ENCODE results near the gene DLGAP5. TPM values are rescaled to one million over a fixed set of nuclear protein-coding genes. Genes with fewer than 3 reads are reported as not detected.

DLGAP5 gene
- total RNA-seq, 2 experiments from 2014 or later: 117 to 120 TPM

DNA sequence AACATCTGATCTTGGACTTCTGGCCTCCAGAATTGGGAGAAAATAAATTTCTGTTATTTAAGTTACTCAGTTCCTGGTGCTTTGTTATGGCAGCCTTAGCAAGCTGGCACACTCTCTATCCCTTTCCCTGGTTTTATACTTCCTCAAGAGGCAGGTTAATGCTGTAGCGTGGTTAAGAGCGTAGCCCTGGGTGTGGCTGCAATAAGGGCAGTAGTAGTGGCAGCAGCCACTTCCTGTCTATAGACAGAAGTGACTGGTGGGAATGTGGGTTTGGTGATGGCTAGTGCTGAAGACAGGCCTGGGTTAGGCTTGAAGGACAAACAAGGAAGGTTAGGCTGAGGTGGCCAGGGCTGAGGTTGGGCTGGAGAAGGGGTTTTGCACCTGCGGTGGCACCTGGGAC is 66.0 kb downstream of the DLGAP5 start:
- intact Hi-C loops (cut with micrococcal nuclease): no loop called here
- DNase-seq: no peak
- Mint-ChIP-seq H3K4me1 (ENCODE audit: low read depth) (peaks cover 4% of the 10 kb centered on the region), H3K27ac (no peak overlapping the region), H3K4me3 (no peak overlapping the region), H3K27me3 (ENCODE audit: low read depth) (peaks cover 26% of the 10 kb centered on the region), H3K9me3 (no peaks in the 10 kb centered on the region), H3K36me3 (ENCODE audit: low read depth) (no peaks in the 10 kb centered on the region)
- CTCF ChIA-PET: no interaction called here

DNA sequence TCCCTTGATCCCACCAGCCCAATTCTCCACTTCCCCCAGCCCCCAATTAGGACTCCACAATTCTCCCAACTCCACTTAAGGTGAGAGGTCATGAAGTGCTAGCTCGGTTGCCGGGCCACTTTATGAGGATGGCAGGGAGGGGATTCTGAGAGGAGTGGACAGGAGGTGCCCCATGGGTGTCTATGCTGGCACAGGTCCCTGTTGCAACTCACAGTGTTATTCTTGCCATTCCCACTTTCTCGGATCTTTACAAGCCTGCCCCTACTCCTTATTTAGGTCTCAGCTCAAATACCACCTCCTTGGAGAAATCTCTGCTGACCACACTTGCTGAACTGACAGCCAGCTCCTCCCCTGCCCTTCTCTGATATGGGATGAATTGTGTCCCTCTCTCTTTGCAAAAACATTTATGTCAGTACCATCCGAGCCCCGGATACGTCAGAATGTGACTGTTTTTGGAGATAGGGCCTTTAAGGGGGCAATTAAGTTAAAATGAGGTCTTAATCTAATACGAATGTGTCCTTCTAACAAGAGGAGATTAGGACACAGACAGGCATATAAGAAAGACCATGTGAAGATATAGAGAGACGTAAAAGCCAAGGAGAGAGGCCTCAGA is 66.5 kb downstream of the DLGAP5 start:
- Mint-ChIP-seq H3K4me3 (no peak overlapping the region), H3K4me1 (ENCODE audit: low read depth) (no peaks in the 10 kb centered on the region), H3K9me3 (no peaks in the 10 kb centered on the region), H3K27me3 (ENCODE audit: low read depth) (peaks cover 21% of the 10 kb centered on the region), H3K36me3 (ENCODE audit: low read depth) (no peaks in the 10 kb centered on the region), H3K27ac (no peak overlapping the region)
- CTCF ChIA-PET: no interaction called here
- DNase-seq: no peak
- intact Hi-C loops (cut with micrococcal nuclease): no loop called here

DNA sequence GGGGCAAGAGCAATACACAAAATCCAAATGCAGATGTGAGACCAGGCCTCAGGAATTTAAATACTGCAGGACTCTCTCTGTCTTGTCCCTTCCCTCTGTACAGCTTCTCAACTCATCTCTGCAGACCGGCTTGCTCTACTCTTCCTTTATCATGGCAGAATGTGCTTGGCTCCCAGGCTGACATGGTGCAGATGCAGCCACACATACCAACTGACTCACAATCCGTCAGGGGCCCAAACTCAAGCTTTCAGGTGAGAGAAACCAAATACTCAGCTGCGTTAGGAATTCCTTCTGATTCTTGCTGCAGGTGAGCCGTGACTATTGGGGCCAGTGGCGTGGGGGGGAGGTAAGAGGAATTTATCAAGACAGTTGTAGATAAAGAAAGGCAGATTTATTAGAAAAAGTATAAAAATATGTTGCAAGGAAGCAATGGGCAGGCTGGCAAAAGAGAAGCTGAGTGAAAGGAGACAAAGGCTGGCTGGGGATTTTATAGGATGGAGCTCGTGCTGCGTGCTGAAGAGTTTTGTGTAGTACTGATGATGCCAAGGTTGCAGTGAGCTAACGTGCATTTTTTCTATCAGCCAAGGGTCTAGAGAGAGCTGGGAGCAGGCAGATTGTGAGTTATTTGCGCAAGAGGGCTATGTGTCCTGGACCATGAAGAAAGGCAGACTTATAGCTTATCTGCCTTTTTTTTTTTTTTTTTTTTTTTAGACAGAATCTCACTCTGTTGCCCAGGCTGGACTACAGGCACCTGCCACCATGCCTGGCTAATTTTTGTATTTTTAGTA is 67.3 kb downstream of the DLGAP5 start:
- intact Hi-C loops (cut with micrococcal nuclease): no loop called here
- Mint-ChIP-seq H3K27me3 (ENCODE audit: low read depth) (peaks cover 19% of the 10 kb centered on the region), H3K36me3 (ENCODE audit: low read depth) (no peaks in the 10 kb centered on the region), H3K27ac (no peak overlapping the region), H3K4me3 (no peak overlapping the region), H3K4me1 (ENCODE audit: low read depth) (no peaks in the 10 kb centered on the region), H3K9me3 (no peaks in the 10 kb centered on the region)
- no peak for DNase-seq
- CTCF ChIA-PET: no interaction called here

DNA sequence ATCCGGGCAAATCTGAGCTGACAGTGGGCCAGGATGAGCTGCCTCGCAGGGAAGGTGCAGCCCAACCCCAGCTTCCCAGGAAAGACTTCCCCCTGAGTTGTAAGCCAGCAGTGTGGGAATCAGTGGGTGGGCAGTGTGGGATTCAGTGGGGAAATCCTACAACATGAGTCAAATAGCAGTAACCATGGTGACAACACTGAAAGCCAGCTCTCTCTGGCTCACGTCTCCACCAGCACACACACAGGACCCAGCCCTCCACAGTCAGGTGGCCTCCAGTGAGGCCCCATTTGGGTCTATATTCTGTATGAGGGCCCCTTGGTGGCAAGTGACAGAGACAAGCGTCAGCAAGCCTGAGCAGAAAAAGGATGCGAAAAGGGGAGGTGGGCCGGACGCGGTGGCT is 68.3 kb downstream of the DLGAP5 start:
- H3K27ac Mint-ChIP-seq: no peak overlapping the region
- H3K36me3 Mint-ChIP-seq (ENCODE audit: low read depth): no peaks in the 10 kb centered on the region
- peaks cover 16% of the 10 kb centered on the region for H3K27me3 Mint-ChIP-seq (ENCODE audit: low read depth)
- no peaks in the 10 kb centered on the region for H3K4me1 Mint-ChIP-seq (ENCODE audit: low read depth)
- intact Hi-C loops (cut with micrococcal nuclease): no loop called here
- CTCF ChIA-PET: no interaction called here
- H3K9me3 Mint-ChIP-seq: no peaks in the 10 kb centered on the region
- no peak overlapping the region for H3K4me3 Mint-ChIP-seq
- no peak for DNase-seq

DNA sequence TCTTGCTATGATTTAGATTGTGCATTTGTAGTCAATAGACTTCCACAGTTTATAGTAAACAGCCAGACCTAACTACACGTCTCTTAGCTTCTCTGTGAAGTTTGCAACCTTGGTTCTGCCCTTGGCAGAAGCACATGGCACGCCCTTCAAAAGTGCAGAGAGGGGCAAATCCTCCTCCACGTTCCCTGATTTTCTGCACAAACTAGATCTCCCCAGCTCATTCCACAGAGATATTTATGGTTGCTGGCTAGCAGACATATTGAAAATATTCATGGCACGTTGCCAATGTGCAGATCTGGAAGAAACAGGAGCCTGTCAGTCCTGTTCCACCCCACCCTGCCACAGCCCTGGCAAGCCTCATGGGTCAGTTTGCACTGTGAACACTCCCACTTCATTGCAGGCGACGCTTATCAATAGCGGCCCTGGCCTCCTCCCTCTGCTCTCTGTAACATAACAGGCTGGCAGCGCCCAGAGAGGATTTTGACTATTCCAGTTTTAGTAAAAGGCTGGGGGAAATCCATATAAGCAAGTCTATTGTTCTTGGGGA is 68.9 kb downstream of the DLGAP5 start:
- Mint-ChIP-seq H3K36me3 (ENCODE audit: low read depth) (no peaks in the 10 kb centered on the region), H3K4me1 (ENCODE audit: low read depth) (no peaks in the 10 kb centered on the region), H3K27me3 (ENCODE audit: low read depth) (peaks cover 12% of the 10 kb centered on the region), H3K9me3 (no peaks in the 10 kb centered on the region), H3K4me3 (no peak overlapping the region), H3K27ac (no peak overlapping the region)
- intact Hi-C loops (cut with micrococcal nuclease): no loop called here
- CTCF ChIA-PET: interaction anchor here (0.6 to 1.0 kb wide), 3 partner anchors 10 to 77 kb away, joined by 4 to 6 read pairs (median 4); no protein-coding TSS in a partner anchor
- DNase-seq: no peak

DNA sequence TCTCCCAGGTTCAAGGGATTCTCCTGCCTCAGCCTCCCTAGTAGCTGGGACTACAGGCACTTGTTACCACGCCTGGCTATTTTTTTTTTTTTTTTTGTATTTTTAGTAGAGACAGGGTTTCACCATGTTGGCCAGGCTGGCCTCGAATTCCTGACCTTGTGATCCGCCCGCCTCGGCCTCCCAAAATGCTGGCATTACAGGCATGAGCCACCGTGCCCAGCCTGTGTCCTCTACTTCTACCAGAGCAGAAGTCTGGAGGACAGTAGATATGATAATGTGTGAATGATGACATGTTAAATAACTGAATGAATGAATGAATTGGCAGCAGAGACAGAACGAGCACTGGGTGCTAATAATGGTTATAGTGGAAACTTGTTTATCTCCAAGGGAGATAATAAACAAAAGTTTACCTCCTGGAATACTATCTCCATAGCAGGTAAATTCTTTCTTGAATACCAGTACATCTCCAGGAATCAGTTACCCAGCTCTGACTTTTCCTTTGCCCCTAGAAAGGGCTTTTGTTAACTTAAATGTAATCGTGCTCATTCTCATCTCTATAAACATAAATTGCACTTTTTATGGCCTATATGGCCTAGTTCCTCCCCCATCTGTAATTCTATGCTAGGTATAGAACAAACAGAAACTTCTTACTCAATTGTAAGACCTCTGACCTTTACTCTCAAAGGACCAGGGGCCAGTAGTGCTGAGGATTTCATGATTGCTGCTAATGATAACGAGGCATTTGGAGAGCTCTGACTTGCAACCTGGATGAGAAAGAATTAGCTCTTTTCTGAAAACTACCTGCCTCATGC is 69.6 kb downstream of the DLGAP5 start:
- Mint-ChIP-seq H3K9me3 (no peaks in the 10 kb centered on the region), H3K4me3 (no peak overlapping the region), H3K36me3 (ENCODE audit: low read depth) (no peaks in the 10 kb centered on the region), H3K27ac (no peak overlapping the region), H3K4me1 (ENCODE audit: low read depth) (no peaks in the 10 kb centered on the region), H3K27me3 (ENCODE audit: low read depth) (peaks cover 5% of the 10 kb centered on the region)
- no peak for DNase-seq
- intact Hi-C loops (cut with micrococcal nuclease): no loop called here
- CTCF ChIA-PET: interaction anchor here (0.6 to 1.0 kb wide), 3 partner anchors 11 to 77 kb away, joined by 4 to 6 read pairs (median 4); no protein-coding TSS in a partner anchor

DNA sequence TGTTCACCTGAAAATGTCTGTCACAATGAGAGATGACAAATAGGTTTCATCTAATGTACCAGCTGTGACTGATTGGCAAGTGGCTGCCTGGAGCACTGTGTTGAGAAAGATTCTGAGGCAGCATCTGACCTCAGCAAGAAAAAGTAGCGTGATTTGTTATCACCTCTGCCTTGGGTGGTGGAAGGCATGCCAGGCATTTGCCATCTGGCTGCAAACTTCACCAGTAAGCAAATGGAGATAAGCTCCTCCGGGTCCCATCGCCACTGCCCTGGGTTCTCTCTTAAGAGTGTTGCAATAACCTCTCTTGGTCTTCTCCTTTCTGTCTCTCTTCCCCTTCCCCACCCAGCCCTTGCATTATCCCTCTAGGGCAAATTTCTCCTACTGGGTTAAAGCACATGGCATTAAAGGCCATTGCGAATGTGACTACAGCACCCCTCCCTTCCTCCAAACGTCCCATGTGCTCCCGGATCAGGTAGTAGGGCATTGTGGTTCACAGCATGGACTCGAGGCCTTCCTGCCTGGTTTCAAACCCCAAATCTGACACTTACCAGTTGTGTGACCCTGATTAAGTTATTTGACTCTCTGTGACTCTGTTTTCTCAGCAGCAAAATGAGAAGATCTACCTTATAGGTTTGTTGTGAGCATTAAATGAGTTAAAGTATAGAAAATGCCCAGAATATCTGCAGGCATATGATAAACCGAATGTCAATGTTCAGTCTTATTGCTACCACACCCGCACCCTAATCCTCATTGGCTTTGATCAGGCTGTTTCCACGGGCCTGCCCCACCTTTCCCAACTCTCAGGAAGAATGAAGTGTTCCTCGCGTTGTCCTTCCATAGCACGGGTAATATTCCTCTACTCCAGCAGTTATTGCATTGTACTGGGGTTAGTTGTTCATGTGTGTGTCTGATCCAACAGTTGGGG is 70.6 kb downstream of the DLGAP5 start:
- Mint-ChIP-seq H3K4me1 (ENCODE audit: low read depth) (no peaks in the 10 kb centered on the region), H3K9me3 (no peaks in the 10 kb centered on the region), H3K4me3 (no peak overlapping the region), H3K27ac (no peak overlapping the region), H3K27me3 (ENCODE audit: low read depth) (peaks cover under 1% of the 10 kb centered on the region), H3K36me3 (ENCODE audit: low read depth) (no peaks in the 10 kb centered on the region)
- CTCF ChIA-PET: no interaction called here
- no peak for DNase-seq
- intact Hi-C loops (cut with micrococcal nuclease): no loop called here

DNA sequence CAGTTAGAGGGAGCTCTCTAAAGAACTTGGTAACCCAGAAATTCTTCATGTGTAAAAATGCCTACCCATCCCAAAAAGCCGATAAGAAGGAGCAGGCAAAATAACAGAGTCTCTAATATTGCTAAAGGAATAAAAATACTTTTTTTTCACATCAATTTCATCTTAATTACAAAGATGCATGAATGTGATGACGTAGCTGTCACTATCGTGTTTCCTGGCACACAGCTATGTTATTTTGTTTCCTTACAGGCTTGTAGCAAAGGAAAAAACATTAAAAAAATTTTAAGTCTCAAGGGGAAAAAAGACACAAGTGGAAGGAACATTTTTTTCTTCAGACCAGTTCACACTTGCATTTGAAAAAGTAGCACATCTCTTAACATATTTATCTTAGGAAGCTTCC is 72.6 kb downstream of the DLGAP5 start:
- CTCF ChIA-PET: interaction anchor here (0.6 kb wide), 1 partner anchor 90 kb away, joined by 3 read pairs; no protein-coding TSS in a partner anchor
- intact Hi-C loops (cut with micrococcal nuclease): no loop called here

DNA sequence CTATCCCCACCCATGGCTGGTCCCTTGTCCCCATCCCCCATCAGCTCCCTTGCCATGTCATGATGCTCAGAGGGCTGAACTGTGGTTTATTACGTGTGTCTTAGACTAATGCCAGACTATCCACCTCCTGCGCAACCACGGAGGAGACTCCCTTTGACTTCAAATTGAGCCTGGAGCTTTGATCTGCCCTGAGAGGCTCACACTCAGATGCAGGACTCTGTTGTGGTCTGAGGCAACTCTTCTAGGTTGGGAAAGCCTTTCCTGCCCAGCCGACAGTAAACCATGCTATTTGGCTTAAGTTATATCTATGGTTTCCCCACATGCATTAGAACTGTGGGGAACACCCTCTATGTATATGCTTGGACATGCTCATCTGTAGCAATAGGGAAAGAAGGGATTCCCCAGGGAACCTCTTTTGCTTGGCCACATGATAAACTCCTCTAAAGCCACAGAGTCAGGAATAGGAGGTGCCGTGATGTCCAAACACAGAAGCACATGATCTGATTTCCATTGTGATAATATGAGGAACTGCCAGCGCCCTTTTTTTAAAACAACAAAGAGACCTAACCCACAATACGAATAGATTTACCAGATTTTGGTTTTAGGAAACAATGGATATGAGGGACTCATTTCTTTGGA is 73.5 kb downstream of the DLGAP5 start:
- no peaks in the 10 kb centered on the region for H3K36me3 Mint-ChIP-seq (ENCODE audit: low read depth)
- no peak overlapping the region for H3K27ac Mint-ChIP-seq

More for the DNA sequence above, 72.6 kb downstream of the DLGAP5 start:
- Mint-ChIP-seq H3K36me3 (ENCODE audit: low read depth) (no peaks in the 10 kb centered on the region), H3K27me3 (ENCODE audit: low read depth) (no peaks in the 10 kb centered on the region), H3K4me1 (ENCODE audit: low read depth) (no peaks in the 10 kb centered on the region), H3K9me3 (no peaks in the 10 kb centered on the region), H3K27ac (no peak overlapping the region), H3K4me3 (no peak overlapping the region)
- no peak for DNase-seq

DNA sequence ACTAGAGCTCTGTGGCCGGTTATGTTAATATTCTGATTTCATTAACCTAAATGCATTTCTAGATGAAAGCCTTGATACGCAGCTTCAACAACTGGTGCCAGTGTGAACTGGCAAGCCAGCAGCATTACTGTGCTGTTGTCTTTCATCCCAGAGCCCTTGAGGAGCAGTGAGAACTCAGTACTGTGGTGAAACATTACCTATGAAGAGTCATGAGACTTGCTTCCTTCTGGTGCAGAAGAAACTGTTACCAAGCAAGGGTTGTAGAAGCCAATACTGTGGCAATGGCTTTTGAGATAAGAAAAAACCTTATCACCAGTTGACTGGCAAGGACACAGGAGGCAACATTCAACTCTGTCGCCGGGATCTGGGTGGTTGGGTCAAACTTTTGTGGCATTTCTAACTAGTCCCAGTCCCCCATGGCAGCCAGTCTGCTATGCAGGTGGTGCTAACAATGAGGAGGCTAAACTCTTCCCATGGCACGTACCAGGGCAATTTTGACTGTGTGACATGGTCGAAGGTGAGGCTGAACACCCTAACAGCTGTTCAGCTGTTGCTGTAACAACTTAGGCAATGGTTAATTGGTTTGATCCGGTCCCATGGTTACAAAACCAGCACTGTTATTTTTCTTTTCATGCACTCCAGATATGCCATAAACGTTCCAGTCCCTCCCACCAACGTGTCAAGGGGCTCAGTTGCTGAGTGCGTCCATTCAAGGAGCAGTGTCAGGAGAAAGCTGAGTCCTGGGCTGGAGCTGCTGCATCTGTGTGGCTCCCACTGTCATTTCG is 74.9 kb downstream of the DLGAP5 start:
- Mint-ChIP-seq H3K4me1 (ENCODE audit: low read depth) (no peaks in the 10 kb centered on the region), H3K27ac (no peak overlapping the region), H3K27me3 (ENCODE audit: low read depth) (no peaks in the 10 kb centered on the region), H3K4me3 (no peak overlapping the region), H3K9me3 (no peaks in the 10 kb centered on the region), H3K36me3 (ENCODE audit: low read depth) (no peaks in the 10 kb centered on the region)
- no peak for DNase-seq
- CTCF ChIA-PET: no interaction called here
- intact Hi-C loops (cut with micrococcal nuclease): no loop called here

More for the DNA sequence above, 73.5 kb downstream of the DLGAP5 start:
- no peaks in the 10 kb centered on the region for H3K27me3 Mint-ChIP-seq (ENCODE audit: low read depth)
- H3K4me3 Mint-ChIP-seq: no peak overlapping the region
- CTCF ChIA-PET: interaction anchor here (0.6 kb wide), 1 partner anchor 90 kb away, joined by 3 read pairs; no protein-coding TSS in a partner anchor
- DNase-seq: no peak
- intact Hi-C loops (cut with micrococcal nuclease): no loop called here
- H3K4me1 Mint-ChIP-seq (ENCODE audit: low read depth): no peaks in the 10 kb centered on the region
- H3K9me3 Mint-ChIP-seq: no peaks in the 10 kb centered on the region

DNA sequence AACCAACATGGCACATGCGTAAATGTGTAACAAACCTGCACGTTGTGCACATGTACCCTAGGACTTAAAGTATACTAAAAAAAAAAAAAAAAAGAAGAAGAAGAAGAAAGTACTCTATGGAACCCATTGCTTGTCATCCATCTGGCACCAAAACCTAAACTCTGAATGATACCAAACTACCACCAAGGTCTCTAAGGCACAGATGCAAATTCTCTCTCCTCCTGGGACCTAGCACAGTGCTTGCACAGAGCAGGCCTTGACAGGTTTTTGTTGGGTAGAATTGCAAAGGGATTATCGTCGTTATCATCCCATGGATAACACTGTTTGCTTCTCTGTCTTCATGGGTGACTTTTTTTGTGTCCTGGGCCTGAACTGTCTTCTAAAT is 75.5 kb downstream of the DLGAP5 start:
- CTCF ChIA-PET: no interaction called here
- no peak overlapping the region for H3K4me3 Mint-ChIP-seq
- H3K27ac Mint-ChIP-seq: no peak overlapping the region

More for the DNA sequence above, 75.5 kb downstream of the DLGAP5 start:
- Mint-ChIP-seq H3K9me3 (no peaks in the 10 kb centered on the region), H3K36me3 (ENCODE audit: low read depth) (no peaks in the 10 kb centered on the region), H3K4me1 (ENCODE audit: low read depth) (no peaks in the 10 kb centered on the region), H3K27me3 (ENCODE audit: low read depth) (no peaks in the 10 kb centered on the region)
- DNase-seq: no peak
- intact Hi-C loops (cut with micrococcal nuclease): no loop called here

Data from activated naive CD4-positive, alpha-beta T cell treated with anti-CD3 and anti-CD28 coated beads for 36 hours (primary cell).